GM18520 (cell line): ENCODE data around the gene ASMTL.
"Not testable (repeated sequence)": the region's sequence is repeated elsewhere in the genome, so short reads cannot be mapped to it uniquely, and the experiment has no call there.

ENCODE experiments used
- ATAC-seq: cut with Tn5 transposase; IDR thresholded peaks from one replicate; pipeline ENCODE4 v1.9.1; 2021; ENCODE audit not compliant: unreplicated experiment

ASMTL gene

GRCh38 chrX:1435241-1435895, 17.3 kb downstream of the ASMTL start:
- ATAC-seq, result no peak

DNA sequence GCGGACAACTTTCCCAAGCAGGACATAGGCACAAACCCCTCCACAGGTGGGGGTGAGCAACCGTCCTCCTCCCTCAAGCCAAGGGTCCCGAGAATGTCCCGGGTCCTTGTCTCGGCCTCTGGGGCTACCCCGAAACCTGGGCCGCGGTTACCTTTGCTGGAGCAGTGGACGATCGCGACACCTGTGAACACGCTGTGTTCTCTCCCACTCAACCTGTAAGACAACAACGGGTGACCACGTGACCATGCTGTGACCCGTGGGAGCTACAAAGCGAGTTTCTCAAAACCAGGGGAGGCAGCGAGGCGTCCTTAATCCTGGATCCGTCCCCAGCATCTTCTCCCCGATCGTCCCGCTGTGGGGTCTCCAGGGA, 17.9 kb downstream of the ASMTL start:
- no peak for ATAC-seq

- no peak for ATAC-seq
These were observed 18.9 kb downstream of the ASMTL start for GRCh38 chrX:1433646-1434357.

DNA sequence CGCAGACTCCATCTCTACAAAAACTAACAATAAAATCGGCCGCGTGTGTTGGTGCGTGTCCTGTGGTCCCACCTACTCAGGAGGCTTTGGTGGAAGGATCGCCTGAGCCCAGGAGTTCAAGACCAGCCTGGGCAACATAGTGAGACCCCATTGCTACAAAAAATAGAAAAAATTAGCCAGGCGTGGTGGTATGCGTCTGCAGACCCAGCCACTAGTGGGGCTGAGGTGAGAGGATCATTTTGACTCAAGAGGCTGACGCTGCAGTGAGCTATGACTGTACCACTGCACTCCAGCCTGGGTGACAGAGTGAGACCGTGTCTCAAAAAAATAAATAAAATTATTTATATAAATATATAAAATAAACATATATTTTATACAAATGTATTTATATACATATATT, 22.3 kb downstream of the ASMTL start:
- no peak for ATAC-seq

GRCh38 chrX:1427756-1428155, 25.0 kb downstream of the ASMTL start:
- ATAC-seq, result no peak

DNA sequence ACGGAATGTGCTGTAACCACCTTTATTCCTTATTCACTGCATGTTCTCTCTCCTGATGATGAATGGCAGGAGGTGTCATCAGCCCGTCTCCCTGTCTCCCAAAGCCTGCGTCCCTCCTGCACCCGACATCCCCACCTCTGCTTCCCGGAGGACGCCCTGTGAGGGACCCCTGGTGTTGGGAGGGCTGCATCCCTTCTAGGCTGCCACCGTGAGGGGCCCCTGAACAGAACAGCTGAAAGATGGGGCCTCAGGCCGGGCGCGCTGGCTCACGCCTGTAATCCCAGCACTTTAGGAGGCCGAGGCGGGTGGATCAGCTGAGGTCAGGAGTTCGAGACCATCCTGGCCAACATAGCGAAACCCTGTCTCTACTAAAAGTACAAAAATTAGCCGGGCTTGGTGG, 26.4 kb downstream of the ASMTL start:
- not testable (repeated sequence) for ATAC-seq

GRCh38 chrX:1425381-1425780, 27.3 kb downstream of the ASMTL start:
- ATAC-seq, result no peak

GRCh38 chrX:1424147-1424851, 28.4 kb downstream of the ASMTL start:
- no peak for ATAC-seq

DNA sequence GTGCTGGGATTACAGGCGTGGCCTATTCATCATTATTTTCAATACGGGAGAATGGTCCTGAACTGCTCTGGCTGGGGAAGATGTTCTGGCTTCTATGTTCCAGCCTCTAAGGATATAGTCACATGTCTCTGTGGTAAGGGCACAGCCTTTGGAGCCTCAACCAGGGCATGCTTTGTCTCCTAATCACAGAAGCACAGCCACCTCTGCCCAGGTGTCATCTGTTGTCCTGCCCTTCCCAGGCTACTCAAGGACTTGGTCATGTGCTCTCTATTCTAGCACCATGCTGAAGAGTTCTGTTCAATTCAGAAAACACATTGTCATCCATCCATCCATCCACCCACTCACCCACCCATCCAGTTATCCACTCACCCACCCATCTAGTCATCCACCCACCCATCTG, 29.5 kb downstream of the ASMTL start:
- no peak for ATAC-seq

- ATAC-seq, result no peak
These were observed 30.6 kb downstream of the ASMTL start for GRCh38 chrX:1422135-1422465.

- no peak for ATAC-seq
These were observed 31.1 kb downstream of the ASMTL start for GRCh38 chrX:1421433-1422134.

DNA sequence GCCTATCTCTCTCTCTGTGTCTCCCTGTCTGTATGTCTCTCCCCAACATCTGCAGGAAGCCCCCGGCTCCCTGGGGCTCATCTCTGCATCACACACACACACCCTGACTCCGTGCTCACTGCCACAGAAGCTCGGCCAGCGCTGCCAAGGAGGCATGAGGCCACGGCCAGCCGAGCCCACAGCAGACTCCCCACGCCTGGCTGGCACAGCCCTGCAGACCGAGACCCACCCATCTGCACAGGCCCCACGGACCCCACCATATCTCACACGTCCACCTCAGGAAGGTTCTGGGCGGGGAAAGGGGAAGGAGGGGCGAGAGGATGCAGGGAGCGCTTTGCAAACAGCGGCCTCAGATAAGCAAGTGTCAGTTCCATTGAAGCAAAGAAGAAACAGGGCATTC, 32.3 kb downstream of the ASMTL start:
- no peak for ATAC-seq

GRCh38 chrX:1419545-1420355, 33.0 kb downstream of the ASMTL start:
- no peak for ATAC-seq

- no peak for ATAC-seq
These were observed 33.7 kb downstream of the ASMTL start for GRCh38 chrX:1418901-1419544.

DNA sequence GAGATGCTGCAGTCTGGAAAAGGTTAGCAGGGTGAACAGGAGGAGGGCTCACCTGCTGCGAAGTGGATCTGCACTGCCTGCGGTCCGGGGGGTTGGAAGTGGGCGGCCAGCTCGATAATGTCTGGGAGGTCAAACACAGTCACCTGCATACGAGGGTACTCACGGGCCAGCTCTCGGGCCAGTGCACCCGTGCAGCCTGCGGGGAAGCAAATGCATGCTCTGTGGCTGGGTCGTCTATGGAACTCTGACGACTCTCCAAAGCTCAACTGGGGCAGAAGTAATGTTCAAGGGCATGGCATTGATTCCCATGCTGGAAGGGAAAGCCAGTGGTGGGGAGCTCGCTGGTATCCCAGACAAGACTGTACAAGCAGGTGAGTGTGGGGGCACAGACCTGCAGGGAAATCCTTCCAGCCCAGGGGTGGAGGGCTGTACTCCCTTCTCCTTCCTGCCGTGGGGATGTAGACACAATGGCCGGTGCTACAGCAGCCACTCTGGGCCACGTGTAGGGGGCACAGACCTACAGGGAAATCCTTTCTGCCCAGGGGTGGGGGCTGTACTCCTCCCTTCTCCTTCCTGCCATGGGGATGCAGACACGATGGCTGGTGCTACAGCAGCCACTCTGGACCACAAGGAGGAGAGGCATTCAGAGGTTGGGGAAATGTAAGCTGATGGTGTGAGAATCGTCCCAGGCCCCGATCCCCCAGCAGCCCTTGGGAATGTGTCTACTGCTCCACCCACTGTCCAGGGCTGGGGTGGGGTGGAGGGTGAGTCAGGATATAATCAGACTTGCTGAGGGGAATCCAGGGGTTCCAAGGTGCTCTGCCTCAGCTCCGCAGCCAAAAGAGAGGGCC, 34.6 kb downstream of the ASMTL start:
- ATAC-seq, result no peak

- no peak for ATAC-seq
These were observed 35.5 kb downstream of the ASMTL start for GRCh38 chrX:1416965-1417760.

DNA sequence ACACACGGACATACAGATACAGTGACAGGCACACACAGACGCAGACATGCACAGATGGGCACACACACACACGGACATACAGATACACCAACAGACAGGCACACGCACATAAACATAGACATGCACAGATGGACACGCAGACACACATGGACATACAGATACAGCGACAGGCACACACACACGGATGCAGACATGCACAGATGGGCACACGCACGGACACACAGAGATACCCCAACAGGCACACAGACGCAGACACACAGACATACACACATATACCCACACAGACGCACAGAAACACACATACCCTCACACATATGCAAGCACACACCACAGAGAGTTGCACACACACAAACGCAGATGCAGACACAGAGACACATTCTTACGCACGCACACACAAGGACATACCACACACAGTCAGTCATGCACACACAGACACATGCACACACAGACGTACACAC, 36.4 kb downstream of the ASMTL start:
- ATAC-seq, result no peak

DNA sequence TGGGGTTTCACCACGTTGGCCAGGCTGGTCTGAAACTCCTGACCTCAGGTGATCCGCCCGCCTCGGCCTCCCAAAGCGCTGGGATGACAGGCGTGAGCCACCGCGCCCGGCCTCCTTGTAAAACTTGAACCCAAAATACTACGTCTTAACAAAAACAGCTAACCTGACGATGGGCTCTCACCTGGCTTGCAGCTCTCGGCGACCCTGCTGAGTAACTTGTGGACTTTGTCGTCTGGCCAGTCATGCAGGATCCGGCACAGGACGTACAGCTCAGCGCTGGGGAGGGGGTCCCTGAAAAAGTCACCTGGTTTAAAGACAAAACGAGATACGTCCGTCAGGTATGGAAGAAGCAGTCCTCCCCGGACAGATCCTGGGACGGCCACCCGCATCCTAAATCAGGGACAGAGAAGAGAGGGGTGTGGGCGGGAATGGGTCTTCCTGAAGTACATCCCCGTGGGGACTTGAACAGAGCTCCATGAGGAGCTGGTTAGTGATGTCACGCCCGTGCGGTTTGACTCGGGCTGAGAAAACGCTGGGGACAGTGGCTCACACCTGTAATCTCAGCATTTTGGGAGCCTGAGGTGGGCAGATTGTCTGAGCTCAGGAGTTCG, 40.1 kb downstream of the ASMTL start:
- no peak for ATAC-seq
